ENCODE results near the gene TRMT44.

Gene TRMT44

GRCh38 chr4:8451440-8452182 is 11.0 kb downstream of the TRMT44 start:
- peaks cover 22% of the 10 kb centered on the region; the same call in 1 of the 2 replicates for H3K36me3 ChIP-seq (ENCODE audit: insufficient read depth, low read length)
- TF ChIP-seq EZH2 (IDR thresholded peaks at IDR 0.05) (no peak), POLR2AphosphoS5 (IDR thresholded peaks at IDR 0.05; ENCODE audit: borderline replicate concordance, low read depth, low read length) (no peak), FOXP2 (optimal IDR thresholded peaks at IDR 0.05; ENCODE audit: control extremely low read depth, extremely low read length, insufficient read depth) (no peak)
- H3K27ac ChIP-seq: no peak overlapping the region
- no peak for DNase-seq (ENCODE audit: low read depth, low spot score)
- H3K4me3 ChIP-seq: no peak overlapping the region
- H3K9me3 ChIP-seq (ENCODE audit: low read depth, low read length): no peaks in the 10 kb centered on the region
- H3K9ac ChIP-seq (ENCODE audit: insufficient read length): no peak overlapping the region

- Histone ChIP-seq H3K9ac (ENCODE audit: insufficient read length) (no peak overlapping the region), H3K36me3 (ENCODE audit: insufficient read depth, low read length) (peaks cover 22% of the 10 kb centered on the region; the same call in 1 of the 2 replicates), H3K27ac (no peak overlapping the region), H3K9me3 (ENCODE audit: low read depth, low read length) (no peaks in the 10 kb centered on the region), H3K4me3 (no peak overlapping the region)
- TF ChIP-seq POLR2AphosphoS5 (IDR thresholded peaks at IDR 0.05; ENCODE audit: borderline replicate concordance, low read depth, low read length) (no peak), EZH2 (IDR thresholded peaks at IDR 0.05) (no peak), FOXP2 (optimal IDR thresholded peaks at IDR 0.05; ENCODE audit: control extremely low read depth, extremely low read length, insufficient read depth) (no peak)
- DNase-seq (ENCODE audit: low read depth, low spot score): no peak
These were observed 13.4 kb downstream of the TRMT44 start for GRCh38 chr4:8453957-8454356.

GRCh38 chr4:8457646-8458252 is 17.2 kb downstream of the TRMT44 start:
- no peak for DNase-seq (ENCODE audit: low read depth, low spot score)
- peaks cover 14% of the 10 kb centered on the region; the same call in 1 of the 2 replicates for H3K36me3 ChIP-seq (ENCODE audit: insufficient read depth, low read length)
- H3K27ac ChIP-seq: no peak overlapping the region
- no peak overlapping the region for H3K9ac ChIP-seq (ENCODE audit: insufficient read length)
- TF ChIP-seq POLR2AphosphoS5 (IDR thresholded peaks at IDR 0.05; ENCODE audit: borderline replicate concordance, low read depth, low read length) (no peak), FOXP2 (optimal IDR thresholded peaks at IDR 0.05; ENCODE audit: control extremely low read depth, extremely low read length, insufficient read depth) (no peak), EZH2 (IDR thresholded peaks at IDR 0.05) (no peak)
- H3K4me3 ChIP-seq: no peak overlapping the region
- no peaks in the 10 kb centered on the region for H3K9me3 ChIP-seq (ENCODE audit: low read depth, low read length)

GRCh38 chr4:8459867-8460445 is 19.4 kb downstream of the TRMT44 start:
- DNase-seq (ENCODE audit: low read depth, low spot score): no peak
- Histone ChIP-seq H3K36me3 (ENCODE audit: insufficient read depth, low read length) (peaks cover 3% of the 10 kb centered on the region; the same call in 1 of the 2 replicates), H3K27ac (no peak overlapping the region), H3K4me3 (no peak overlapping the region), H3K9ac (ENCODE audit: insufficient read length) (no peak overlapping the region), H3K9me3 (ENCODE audit: low read depth, low read length) (no peaks in the 10 kb centered on the region)
- TF ChIP-seq POLR2AphosphoS5 (IDR thresholded peaks at IDR 0.05; ENCODE audit: borderline replicate concordance, low read depth, low read length) (no peak), FOXP2 (optimal IDR thresholded peaks at IDR 0.05; ENCODE audit: control extremely low read depth, extremely low read length, insufficient read depth) (no peak), EZH2 (IDR thresholded peaks at IDR 0.05) (no peak)

- H3K4me3 ChIP-seq: no peak overlapping the region
- TF ChIP-seq EZH2 (IDR thresholded peaks at IDR 0.05) (no peak), POLR2AphosphoS5 (IDR thresholded peaks at IDR 0.05; ENCODE audit: borderline replicate concordance, low read depth, low read length) (no peak), FOXP2 (optimal IDR thresholded peaks at IDR 0.05; ENCODE audit: control extremely low read depth, extremely low read length, insufficient read depth) (no peak)
- H3K27ac ChIP-seq: no peak overlapping the region
- DNase-seq (ENCODE audit: low read depth, low spot score): no peak
- no peak overlapping the region for H3K9ac ChIP-seq (ENCODE audit: insufficient read length)
- H3K36me3 ChIP-seq (ENCODE audit: insufficient read depth, low read length): no peaks in the 10 kb centered on the region; the same call in 1 of the 2 replicates
- H3K9me3 ChIP-seq (ENCODE audit: low read depth, low read length): no peaks in the 10 kb centered on the region
These were observed 20.5 kb downstream of the TRMT44 start for GRCh38 chr4:8461086-8461485.

- no peak overlapping the region for H3K9ac ChIP-seq (ENCODE audit: insufficient read length)
- H3K9me3 ChIP-seq (ENCODE audit: low read depth, low read length): no peaks in the 10 kb centered on the region
- no peak for TF ChIP-seq POLR2AphosphoS5 (IDR thresholded peaks at IDR 0.05; ENCODE audit: borderline replicate concordance, low read depth, low read length)
- no peak for TF ChIP-seq EZH2 (IDR thresholded peaks at IDR 0.05)
- TF ChIP-seq FOXP2 (optimal IDR thresholded peaks at IDR 0.05; ENCODE audit: control extremely low read depth, extremely low read length, insufficient read depth): no peak
- no peak overlapping the region for H3K4me3 ChIP-seq
- no peak overlapping the region for H3K27ac ChIP-seq
- DNase-seq (ENCODE audit: low read depth, low spot score): no peak
- H3K36me3 ChIP-seq (ENCODE audit: insufficient read depth, low read length): no peaks in the 10 kb centered on the region; the same call in 1 of the 2 replicates
These were observed 21.0 kb downstream of the TRMT44 start for GRCh38 chr4:8461616-8462015.

GRCh38 chr4:8463811-8464210 is 23.2 kb downstream of the TRMT44 start:
- Histone ChIP-seq H3K27ac (no peak overlapping the region), H3K36me3 (ENCODE audit: insufficient read depth, low read length) (no peaks in the 10 kb centered on the region; the same call in 1 of the 2 replicates), H3K4me3 (no peak overlapping the region), H3K9ac (ENCODE audit: insufficient read length) (no peak overlapping the region), H3K9me3 (ENCODE audit: low read depth, low read length) (no peaks in the 10 kb centered on the region)
- TF ChIP-seq FOXP2 (optimal IDR thresholded peaks at IDR 0.05; ENCODE audit: control extremely low read depth, extremely low read length, insufficient read depth) (no peak), EZH2 (IDR thresholded peaks at IDR 0.05) (no peak)
- no peak for DNase-seq (ENCODE audit: low read depth, low spot score)

GRCh38 chr4:8464381-8464780 is 23.8 kb downstream of the TRMT44 start:
- DNase-seq (ENCODE audit: low read depth, low spot score): no peak
- Histone ChIP-seq H3K27ac (no peak overlapping the region), H3K9ac (ENCODE audit: insufficient read length) (no peak overlapping the region), H3K9me3 (ENCODE audit: low read depth, low read length) (no peaks in the 10 kb centered on the region), H3K4me3 (no peak overlapping the region), H3K36me3 (ENCODE audit: insufficient read depth, low read length) (no peaks in the 10 kb centered on the region; the same call in 1 of the 2 replicates)
- TF ChIP-seq EZH2 (IDR thresholded peaks at IDR 0.05): no peak
